Left cardiac atrium (tissue), 4 donors: ENCODE results near the gene TSPAN4. TPM values are rescaled to one million over a fixed set of nuclear protein-coding genes. Genes with fewer than 3 reads are reported as not detected.
A peak's percentile ranks its signal among the peaks of the same experiment; 100 is the strongest.

Experiments used
- ATAC-seq, 2 donors: fragments of 200-7000 bp; cut with Tn5 transposase; one replicate each; pipeline ENCODE4 v1.9.1; 2020; ENCODE audit warnings: mild to moderate bottlenecking in 2 of 2, moderate library complexity in 2 of 2
- DNase-seq: peaks from one replicate; pipeline ENCODE4 v3.0.0-alpha.2; 2020
- intact Hi-C, 2 donors: fragments of 100-400 bp; cut with DNase I; formaldehyde crosslinking; loops; one replicate each; pipeline versions ENCODE4 v1.14.1 to v1.15.1; 2022 to 2023
- total RNA-seq, 2 donors: library from RNA; stranded (reverse); fragmentation: NEBNext Ultra II Directional; extraction: Animal tissue kit (Norgen Biotek cat#: 25700); gene quantifications; one replicate each; pipeline ENCODE4 v1.2.1, GENCODE V29; 2021
- donor health status: DM: no; HTN: yes; CAD: no.
- donor health status: DM: no; HTN: yes; CAD: no; lungs with severe emphysema.
- donor health status: DM: yes; HTN: yes; CAD: no.
- donor health status: Dilated cardiomyopathy.

The TSPAN4 gene
- total RNA-seq, 2 donors from 2014 or later = 46.1 to 63.5 TPM

GRCh38 chr11:911031-911889 is 68.6 kb downstream of the TSPAN4 start:
- ATAC-seq = peak; percentile 44 to 46
- intact Hi-C loops = no loop called here
- DNase-seq = peak; percentile 63

DNA sequence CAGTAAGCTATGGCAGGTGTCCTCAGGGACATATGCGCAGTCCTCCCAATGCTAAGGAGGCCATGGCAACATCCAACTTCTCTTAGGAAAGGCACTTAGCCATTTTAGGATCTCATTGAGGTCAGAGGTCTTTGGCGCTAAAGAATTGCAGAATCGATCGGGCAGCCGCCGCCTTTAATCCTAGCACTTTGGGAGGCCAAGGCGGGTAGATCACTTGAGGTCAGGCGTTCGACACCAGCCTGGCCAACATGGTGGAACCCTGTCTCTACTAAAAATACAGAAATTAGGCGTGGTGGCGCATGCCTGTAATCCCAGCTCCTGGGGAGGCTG is 69.2 kb downstream of the TSPAN4 start:
- ATAC-seq (no peak), DNase-seq (no peak)
- intact Hi-C loops = no loop called here

DNA sequence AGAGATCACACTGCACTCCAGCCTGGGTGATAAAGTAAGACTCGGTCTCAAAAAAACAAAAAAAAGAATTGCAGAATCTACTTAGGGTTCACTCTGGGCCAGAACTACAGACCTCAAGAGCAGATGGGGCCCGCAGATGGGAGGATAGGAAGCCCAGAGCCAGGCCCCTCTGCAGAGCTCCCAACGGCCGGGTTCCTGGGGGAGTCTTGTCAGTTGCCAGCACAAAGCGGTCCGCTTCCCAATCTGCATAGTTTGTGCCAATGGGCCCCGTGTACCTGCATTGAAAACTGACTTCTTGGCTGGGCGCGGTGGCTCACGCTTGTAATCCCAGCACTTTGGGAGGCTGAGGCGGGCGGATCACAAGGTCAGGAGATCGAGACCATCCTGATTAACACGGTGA is 69.6 kb downstream of the TSPAN4 start:
- no peak for DNase-seq
- no peak for ATAC-seq
- intact Hi-C loops = no loop called here

DNA sequence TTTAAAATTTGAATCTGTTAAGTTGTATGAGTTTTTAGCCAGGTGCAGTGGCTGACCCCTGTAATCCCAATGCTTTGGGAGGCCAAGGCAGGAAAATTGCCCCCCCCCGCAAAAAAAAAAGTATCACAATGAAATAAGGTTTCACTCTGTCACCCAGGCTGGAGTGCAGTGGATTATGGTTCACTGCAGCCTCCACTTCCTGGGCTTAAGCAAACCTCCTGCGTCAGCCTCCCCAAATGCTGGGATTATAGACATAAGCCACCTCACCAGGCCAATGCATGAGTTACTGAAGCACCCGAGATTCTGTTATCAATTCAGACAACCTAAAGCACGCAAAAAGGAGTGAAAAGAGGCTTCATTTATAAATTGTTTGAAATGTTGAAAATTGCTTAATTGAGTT is 70.4 kb downstream of the TSPAN4 start:
- no peak for DNase-seq
- no peak for ATAC-seq
- intact Hi-C loops = no loop called here

GRCh38 chr11:914204-914603 is 71.6 kb downstream of the TSPAN4 start:
- ATAC-seq (no peak), DNase-seq (no peak)
- intact Hi-C loops = no loop called here

DNA sequence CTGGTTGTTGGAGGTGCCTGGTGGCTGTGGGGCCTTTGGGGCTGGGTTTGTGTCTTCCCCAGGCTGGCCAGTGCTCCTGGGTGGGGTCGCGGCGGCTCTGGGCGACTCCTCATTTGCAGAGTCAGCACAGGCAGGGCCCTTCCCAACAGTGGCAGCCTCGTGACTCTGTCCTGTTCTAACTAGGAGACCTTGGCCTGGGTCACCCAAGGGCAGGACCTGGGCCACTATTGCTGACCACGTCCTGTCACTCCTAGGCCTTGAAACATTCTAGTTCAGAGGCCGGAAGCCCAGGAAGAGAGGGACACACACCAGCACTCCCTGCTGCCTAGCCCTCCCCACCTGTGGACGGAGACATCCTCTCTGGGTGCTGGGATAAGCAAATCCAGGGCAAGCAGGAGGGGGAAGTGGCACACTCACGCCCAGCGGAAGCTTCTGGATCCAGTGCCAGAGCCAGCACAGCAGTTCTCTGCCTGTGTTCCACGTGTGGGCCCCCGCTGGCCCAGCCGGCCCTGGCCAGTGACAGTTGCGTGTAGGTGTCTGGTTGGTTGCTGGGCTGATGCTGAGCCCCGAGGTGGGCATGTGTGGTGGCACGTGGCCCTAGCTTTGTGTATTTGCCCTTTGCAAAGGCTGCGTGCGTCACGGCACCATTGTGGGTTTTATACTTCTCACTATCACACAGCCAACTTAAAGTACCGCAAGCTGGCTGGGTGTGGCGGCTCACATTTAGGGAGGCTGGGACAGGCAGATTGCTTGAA is 72.3 kb downstream of the TSPAN4 start:
- ATAC-seq (peak in 1 of 2 donors; percentile 29), DNase-seq (peak; percentile 65)
- intact Hi-C loops = no loop called here

Other genes with a start within 250 kb of the TSPAN4 start
- gene IRF7, start 226.9 kb upstream of the TSPAN4 start, total RNA-seq = 10 to 100 TPM; 12.1 to 24.3 TPM
- gene CDHR5, start 217.9 kb upstream of the TSPAN4 start, total RNA-seq = not detected
- gene SCT, start 215.7 kb upstream of the TSPAN4 start, total RNA-seq = not detected
- under 1 TPM; 0.15 to 0.29 TPM for gene DRD4, start 205.6 kb upstream of the TSPAN4 start, total RNA-seq
- 10 to 100 TPM; 19.2 to 21.1 TPM for gene DEAF1, start 147.6 kb upstream of the TSPAN4 start, total RNA-seq
- gene TMEM80, start 147.0 kb upstream of the TSPAN4 start, total RNA-seq = 10 to 100 TPM; 11.3 to 15.6 TPM
- 1 to 10 TPM; 6.5 to 8.0 TPM for gene EPS8L2, start 136.6 kb upstream of the TSPAN4 start, total RNA-seq
- gene TALDO1, start 95.4 kb upstream of the TSPAN4 start, total RNA-seq = 100 to 1,000 TPM; 107 to 121 TPM
- gene GATD1, start 65.4 kb upstream of the TSPAN4 start, total RNA-seq = 10 to 100 TPM; 29.8 to 43.5 TPM
- gene CEND1, start 52.8 kb upstream of the TSPAN4 start, total RNA-seq = under 1 TPM in 1 of 2 donors, not detected in 1; 0.58 TPM
- gene SLC25A22, start 44.6 kb upstream of the TSPAN4 start, total RNA-seq = 10 to 100 TPM in 1 of 2 donors, 1 to 10 TPM in 1; 6.5 to 11.6 TPM
- gene PIDD1, start 37.6 kb upstream of the TSPAN4 start, total RNA-seq = 1 to 10 TPM; 8.5 to 9.1 TPM
- gene RPLP2, start 32.9 kb upstream of the TSPAN4 start, total RNA-seq = 1,000 to 10,000 TPM; 1,371 to 1,375 TPM
- 100 to 1,000 TPM; 316 to 372 TPM for gene PNPLA2, start 23.9 kb upstream of the TSPAN4 start, total RNA-seq
- 10 to 100 TPM; 18.9 to 27.7 TPM for gene CRACR2B, start 14.9 kb upstream of the TSPAN4 start, total RNA-seq
- gene CD151, start 9.9 kb upstream of the TSPAN4 start, total RNA-seq = 100 to 1,000 TPM; 382 to 489 TPM
- 100 to 1,000 TPM; 163 to 202 TPM for gene POLR2L, start 323 bp upstream of the TSPAN4 start, total RNA-seq
- 10 to 100 TPM; 58.7 to 64.6 TPM for gene CHID1, start 68.0 kb downstream of the TSPAN4 start, total RNA-seq
- gene AP2A2, start 83.0 kb downstream of the TSPAN4 start, total RNA-seq = 10 to 100 TPM; 58.1 to 58.6 TPM
- not detected for gene MUC6, start 193.9 kb downstream of the TSPAN4 start, total RNA-seq
- gene MUC2, start 232.0 kb downstream of the TSPAN4 start, total RNA-seq = under 1 TPM in 1 of 2 donors, not detected in 1; 0.26 TPM